ENCODE results near the gene MUCL3.
"Not testable (repeated sequence)": the region's sequence is repeated elsewhere in the genome, so short reads cannot be mapped to it uniquely, and the experiment has no call there.

Gene MUCL3, protein sequence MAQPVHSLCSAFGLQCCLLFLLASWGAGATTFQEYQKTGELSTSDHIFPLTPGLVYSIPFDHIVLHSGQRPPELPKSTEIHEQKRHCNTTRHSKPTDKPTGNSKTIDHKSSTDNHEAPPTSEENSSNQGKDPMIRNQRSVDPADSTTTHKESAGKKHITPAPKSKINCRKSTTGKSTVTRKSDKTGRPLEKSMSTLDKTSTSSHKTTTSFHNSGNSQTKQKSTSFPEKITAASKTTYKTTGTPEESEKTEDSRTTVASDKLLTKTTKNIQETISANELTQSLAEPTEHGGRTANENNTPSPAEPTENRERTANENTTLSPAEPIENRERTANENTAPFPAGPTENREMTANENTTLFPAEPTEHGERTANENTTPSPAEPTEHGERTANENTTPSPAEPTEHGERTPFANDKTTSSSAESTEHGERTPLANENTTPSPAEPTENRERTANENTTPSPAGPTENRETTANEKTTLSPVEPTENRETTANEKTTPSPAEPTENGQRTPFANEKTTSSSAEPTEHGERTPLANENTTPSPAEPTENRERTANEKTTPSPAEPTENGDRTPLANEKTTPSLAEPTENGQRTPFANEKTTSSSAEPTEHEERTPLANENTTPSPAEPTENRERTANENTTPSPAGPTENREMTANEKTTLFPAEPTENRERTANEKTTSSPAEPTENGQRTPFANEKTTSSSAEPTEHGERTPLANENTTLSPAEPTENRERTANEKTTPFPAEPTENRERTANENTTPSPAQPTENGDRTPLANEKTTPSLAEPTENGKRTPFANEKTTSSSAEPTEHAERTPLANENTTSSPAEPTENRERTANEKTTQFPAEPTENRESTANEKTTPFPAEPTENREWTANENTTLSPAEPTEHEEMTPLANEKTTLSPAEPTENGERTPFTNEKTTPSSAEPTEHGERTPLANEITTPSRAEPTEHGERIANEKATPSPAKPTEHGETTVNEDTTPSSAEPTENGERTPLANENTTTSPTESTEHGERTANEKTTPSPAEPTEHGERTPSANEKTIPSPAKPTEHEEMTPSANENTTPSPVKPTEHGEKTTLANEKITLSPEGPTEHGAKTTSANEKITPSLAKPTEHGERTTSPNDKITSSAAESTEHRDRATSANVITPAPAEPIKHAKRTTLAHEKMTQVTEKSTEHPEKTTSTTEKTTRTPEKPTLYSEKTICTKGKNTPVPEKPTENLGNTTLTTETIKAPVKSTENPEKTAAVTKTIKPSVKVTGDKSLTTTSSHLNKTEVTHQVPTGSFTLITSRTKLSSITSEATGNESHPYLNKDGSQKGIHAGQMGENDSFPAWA (N-terminal part only)

GRCh38 chr6:30940361-30940986, at the start of gene MUCL3:
TSS of gene MUCL3 (plus strand) at chr6:30940973. CDS start at chr6:30941000, 27 bp downstream.
- DNase-seq = no peak

GRCh38 chr6:30891450-30891723, 49.4 kb upstream of the MUCL3 start:
- DNase-seq = no peak

GRCh38 chr6:30891816-30892538, 48.8 kb upstream of the MUCL3 start:
- no peak for DNase-seq

GRCh38 chr6:30893001-30893591, 47.7 kb upstream of the MUCL3 start:
- no peak for DNase-seq

GRCh38 chr6:30893666-30894065, 47.1 kb upstream of the MUCL3 start:
- no peak for DNase-seq

DNA sequence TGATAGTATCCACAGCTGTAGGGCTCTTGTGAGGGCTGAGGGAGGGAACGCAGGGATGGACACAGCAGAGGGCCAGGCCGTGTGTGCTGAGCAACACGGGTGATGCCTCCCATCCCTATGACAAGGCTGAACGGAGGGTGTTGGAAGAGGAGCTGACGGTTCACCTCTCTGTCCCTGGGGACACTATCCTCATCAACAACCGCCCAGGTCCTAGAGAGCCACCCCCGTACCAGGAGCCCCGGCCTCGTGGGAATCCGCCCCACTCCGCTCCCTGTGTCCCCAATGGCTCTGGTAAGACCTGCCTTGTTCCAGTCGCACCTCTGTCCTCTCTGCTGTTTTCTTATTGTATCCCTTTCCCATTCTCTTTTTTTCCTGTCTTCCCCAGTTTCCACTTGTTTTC, 46.4 kb upstream of the MUCL3 start:
- no peak for DNase-seq

GRCh38 chr6:30894935-30895334, 45.8 kb upstream of the MUCL3 start:
- no peak for DNase-seq

GRCh38 chr6:30895343-30895742, 45.4 kb upstream of the MUCL3 start:
- DNase-seq = no peak

GRCh38 chr6:30896541-30896940, 44.2 kb upstream of the MUCL3 start:
- DNase-seq = no peak

DNA sequence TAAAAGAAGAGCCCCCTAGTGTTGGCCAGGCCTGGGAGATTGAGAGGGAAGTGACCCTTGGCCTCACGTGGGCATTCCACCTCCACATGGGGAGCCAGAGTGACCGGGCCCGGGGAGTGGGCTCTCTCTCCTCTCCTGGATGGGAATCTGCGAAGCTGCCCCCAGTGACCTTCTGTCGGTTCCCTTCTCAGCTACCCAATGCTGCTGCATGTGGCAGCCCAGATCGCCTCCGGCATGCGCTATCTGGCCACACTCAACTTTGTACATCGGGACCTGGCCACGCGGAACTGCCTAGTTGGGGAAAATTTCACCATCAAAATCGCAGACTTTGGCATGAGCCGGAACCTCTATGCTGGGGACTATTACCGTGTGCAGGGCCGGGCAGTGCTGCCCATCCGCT, 42.9 kb upstream of the MUCL3 start:
- no peak for DNase-seq

GRCh38 chr6:30898750-30899360, 41.9 kb upstream of the MUCL3 start:
- no peak for DNase-seq

DNA sequence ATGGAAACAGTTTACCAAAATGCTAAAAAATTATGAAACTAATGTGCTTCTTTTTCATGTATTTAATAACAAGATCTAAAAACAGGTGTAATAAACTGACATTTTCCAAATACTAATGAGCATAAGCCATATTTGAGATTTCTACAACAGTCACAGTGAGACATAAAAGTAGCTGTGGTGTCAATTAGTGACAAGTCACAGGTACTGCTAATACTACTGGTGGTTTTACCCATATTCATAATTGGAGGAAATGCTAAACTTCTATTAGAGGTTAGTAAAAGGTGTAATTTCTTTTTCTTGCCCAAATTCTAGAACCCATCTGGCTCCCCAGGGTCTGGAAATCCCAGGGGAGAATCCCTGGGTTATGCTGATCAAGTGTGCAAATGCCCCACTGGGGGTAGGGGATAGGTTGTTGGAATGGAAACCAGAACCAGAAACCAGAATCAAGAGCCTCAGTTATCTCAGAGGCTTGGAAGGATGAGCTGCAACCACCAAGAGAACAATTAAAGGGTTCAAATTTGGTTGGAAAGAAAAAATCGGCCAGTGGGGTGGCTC, 39.8 kb upstream of the MUCL3 start:
- DNase-seq = no peak

DNA sequence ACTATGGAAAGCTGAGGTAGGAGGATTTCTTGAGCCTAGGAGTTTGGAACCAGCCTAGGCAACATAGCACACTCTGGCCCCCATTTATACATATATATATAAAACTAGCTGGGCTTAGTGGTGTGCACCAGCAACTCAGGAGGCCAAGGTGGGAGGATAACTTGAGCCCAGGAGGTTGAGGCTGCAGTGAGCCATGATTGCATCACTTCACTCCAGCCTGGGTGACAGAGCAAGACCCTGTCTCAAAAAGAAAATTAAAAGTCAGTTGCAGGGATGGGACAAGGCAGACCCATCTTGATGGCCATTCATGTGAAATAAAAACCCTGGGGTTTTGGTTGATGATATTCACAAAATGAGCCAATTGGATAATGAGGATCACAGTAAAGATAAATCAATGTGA, 39.3 kb upstream of the MUCL3 start:
- DNase-seq = no peak

DNA sequence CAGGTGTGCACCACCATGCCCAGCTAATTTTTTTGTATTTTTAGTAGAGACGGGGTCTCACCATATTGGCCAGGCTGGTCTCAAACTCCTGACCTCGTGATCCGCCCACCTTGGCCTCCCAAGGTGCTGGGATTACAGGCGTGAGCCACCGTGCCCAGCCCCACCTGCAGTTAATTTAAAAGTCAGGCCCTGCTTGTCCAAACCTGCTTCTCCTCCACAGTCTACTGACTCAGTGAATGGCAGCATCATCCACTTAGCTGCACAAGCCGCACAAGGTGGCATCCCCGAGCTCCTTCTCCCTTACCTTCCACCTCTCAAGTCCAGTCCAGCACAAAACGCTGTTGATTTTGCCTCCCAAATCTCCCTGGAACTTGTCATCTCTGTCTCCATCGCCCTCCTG, 38.6 kb upstream of the MUCL3 start:
- DNase-seq = not testable (repeated sequence)

DNA sequence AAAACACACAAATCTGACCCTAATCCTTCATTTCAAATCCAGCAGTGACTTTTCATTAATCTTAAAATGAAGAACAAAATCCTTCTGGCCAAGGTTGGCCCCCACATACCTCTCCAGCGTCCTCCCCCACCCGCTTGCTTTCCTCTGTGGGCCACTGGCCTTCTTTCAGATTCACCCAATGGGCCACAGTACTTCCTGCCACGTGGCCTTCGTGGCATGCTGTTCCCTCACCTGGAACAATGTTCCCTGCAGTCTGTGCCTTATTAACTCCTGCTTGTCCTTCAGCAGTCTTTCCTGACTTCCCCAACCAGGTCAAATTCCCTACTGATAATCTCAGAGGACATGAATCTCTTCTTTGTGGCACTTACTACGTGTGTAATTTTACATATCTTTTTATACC, 38.1 kb upstream of the MUCL3 start:
- DNase-seq = no peak

- DNase-seq = no peak
Observed at GRCh38 chr6:30903236-30903635, 37.5 kb upstream of the MUCL3 start.

DNA sequence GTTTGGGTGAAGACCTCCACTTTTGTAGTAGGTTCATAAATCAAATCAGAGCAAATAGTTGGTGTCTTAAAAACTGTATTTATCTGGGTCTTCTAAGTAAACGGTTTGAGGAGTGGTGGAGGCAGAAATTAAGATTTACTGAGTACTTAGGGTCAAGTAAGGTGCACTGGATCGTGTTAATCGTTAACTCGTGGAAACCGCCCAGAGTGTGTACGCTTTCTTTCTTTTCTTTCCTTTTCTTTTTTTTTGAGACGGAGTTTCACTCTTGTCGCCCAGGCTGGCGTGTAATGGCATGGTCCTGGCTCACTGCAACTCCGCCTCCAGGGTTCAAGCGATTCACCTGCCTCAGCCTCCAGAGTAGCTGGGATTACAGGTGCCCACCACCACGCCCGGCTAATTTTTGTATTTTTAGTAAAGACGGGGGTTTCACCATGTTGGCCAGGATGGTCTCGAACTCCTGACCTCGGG, 33.4 kb upstream of the MUCL3 start:
- DNase-seq = not testable (repeated sequence)

DNA sequence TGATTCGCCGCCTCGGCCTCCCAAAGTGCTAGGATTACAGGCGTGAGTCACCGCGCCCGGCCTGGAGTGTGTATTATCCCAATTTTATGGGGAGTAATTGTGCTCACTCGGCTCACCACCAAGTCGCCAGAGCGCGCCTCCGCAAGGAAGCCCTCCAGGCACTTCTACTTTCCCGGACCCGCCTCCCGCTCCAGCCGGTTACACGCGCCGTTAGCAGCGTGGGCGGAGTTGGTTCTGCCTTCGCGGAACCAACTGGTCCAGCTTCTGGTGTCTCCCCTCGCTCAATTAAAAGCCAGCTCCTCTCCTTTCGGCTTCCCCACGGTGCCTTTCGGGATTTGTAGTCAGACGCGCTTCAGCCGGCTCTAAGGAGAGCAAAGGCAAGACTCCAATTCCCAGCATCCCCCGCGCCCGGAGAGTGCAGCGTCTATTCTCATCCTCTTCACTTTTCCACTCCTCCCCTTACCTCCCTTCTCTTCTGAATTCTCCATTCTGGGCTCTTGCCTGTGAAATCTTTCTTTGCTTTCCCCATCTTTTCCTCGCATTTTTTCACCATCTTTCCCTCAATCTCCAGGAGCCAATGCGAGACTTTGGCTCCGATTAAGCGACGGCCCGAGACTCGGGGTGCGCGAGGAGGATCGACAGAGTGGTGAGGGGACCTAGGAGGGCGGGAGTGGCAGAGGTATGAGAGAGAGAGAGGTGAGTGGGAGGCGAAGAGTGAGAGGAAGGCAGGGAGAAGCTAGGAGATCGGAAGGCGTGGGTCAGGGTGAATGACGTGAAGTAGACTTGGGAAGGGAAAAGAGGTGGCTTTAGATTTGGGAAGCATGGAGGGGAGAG, 32.8 kb upstream of the MUCL3 start, which contains the start of gene GTF2H4:
GTF2H4 (plus strand) TSS at position 450 of the 834 bp plus-strand sequence.
- DNase-seq = peak; percentile 75 to 99 (median 96)
